GM21723 (cell line): ENCODE measurements around the gene TARS2.

Experiments
- ATAC-seq: cut with Tn5 transposase; IDR thresholded peaks from one replicate; pipeline ENCODE4 v1.9.1; 2021; ENCODE audit warnings: mild to moderate bottlenecking, moderate library complexity; ENCODE audit not compliant: unreplicated experiment

The TARS2 gene

GRCh38 chr1:150555198-150555970, 68.2 kb downstream of the TARS2 start:
- ATAC-seq: no peak

GRCh38 chr1:150555971-150556865, 69.0 kb downstream of the TARS2 start:
- no peak for ATAC-seq

- ATAC-seq: no peak
Measured at GRCh38 chr1:150557065-150557600, 69.9 kb downstream of the TARS2 start.
